Astrocyte (in vitro differentiated cells and primary cell): ENCODE results near the gene MOBP. TPM values are rescaled to one million over a fixed set of nuclear protein-coding genes. Genes with fewer than 3 reads are reported as not detected.

Experiments used
- DNase-seq: peaks from one replicate; pipeline ENCODE4 v3.0.0-alpha.2; 2010; ENCODE audit warnings: low read depth
- FAIRE-seq: peaks from 2 replicates; lab custom pipeline; 2011; peaks lifted over from hg19 to GRCh38; lab: Jason Lieb, UNC
- H2AFZ ChIP-seq: 2 replicates; pipeline ENCODE4 v1.6.0; 2012; ENCODE audit warnings: low read depth, low read length, inconsistent platforms
- H3K27ac ChIP-seq: 2 replicates; pipeline ENCODE4 v1.5.1; 2011; ENCODE audit warnings: low read depth, low read length, inconsistent platforms
- H3K27me3 ChIP-seq: 2 replicates; pipeline ENCODE4 v1.6.0; 2011; ENCODE audit warnings: low read length, inconsistent platforms; ENCODE audit not compliant: insufficient read depth
- H3K36me3 ChIP-seq: 2 replicates; pipeline ENCODE4 v1.5.1; 2011; ENCODE audit warnings: low read length, inconsistent platforms; ENCODE audit not compliant: insufficient read depth
- H3K4me1 ChIP-seq: 2 replicates; pipeline ENCODE4 v1.5.1; 2011; ENCODE audit warnings: low read length, inconsistent platforms; ENCODE audit not compliant: insufficient read depth
- H3K4me2 ChIP-seq: 2 replicates; pipeline ENCODE4 v1.6.0; 2012; ENCODE audit warnings: low read length, inconsistent platforms
- H3K4me3 ChIP-seq: 2 replicates; pipeline ENCODE4 v1.5.1; 2011; ENCODE audit warnings: low read depth, mild to moderate bottlenecking, low read length, inconsistent platforms; ENCODE audit not compliant: insufficient read depth
- H3K79me2 ChIP-seq: 2 replicates; pipeline ENCODE4 v1.6.0; 2012; ENCODE audit warnings: mild to moderate bottlenecking, low read length, inconsistent platforms; ENCODE audit not compliant: insufficient read depth
- H3K9ac ChIP-seq: 2 replicates; pipeline ENCODE4 v1.6.0; 2012; ENCODE audit warnings: mild to moderate bottlenecking, low read length, inconsistent platforms
- H3K9me3 ChIP-seq: 2 replicates; pipeline ENCODE4 v1.5.1; 2012; ENCODE audit warnings: low read depth, mild to moderate bottlenecking, low read length, inconsistent platforms; ENCODE audit not compliant: insufficient read depth
- H4K20me1 ChIP-seq: 2 replicates; pipeline ENCODE4 v1.6.0; 2012; ENCODE audit warnings: low read length, inconsistent platforms; ENCODE audit not compliant: insufficient read depth
- H3K27ac Mint-ChIP-seq: one replicate; pipeline ENCODE4 v1.8.0; 2021; ENCODE audit warnings: mild to moderate bottlenecking, mixed read lengths; ENCODE audit not compliant: unreplicated experiment
- H3K27me3 Mint-ChIP-seq: one replicate; pipeline ENCODE4 v1.8.0; 2021; ENCODE audit warnings: low read depth, mixed read lengths; ENCODE audit not compliant: unreplicated experiment
- H3K36me3 Mint-ChIP-seq: one replicate; pipeline ENCODE4 v1.8.0; 2021; ENCODE audit warnings: low read depth, mixed read lengths; ENCODE audit not compliant: unreplicated experiment
- H3K4me1 Mint-ChIP-seq: one replicate; pipeline ENCODE4 v1.8.0; 2021; ENCODE audit warnings: low read depth, mixed read lengths; ENCODE audit not compliant: unreplicated experiment
- H3K4me3 Mint-ChIP-seq: one replicate; pipeline ENCODE4 v1.8.0; 2021; ENCODE audit warnings: mild to moderate bottlenecking, moderate library complexity, mixed read lengths; ENCODE audit not compliant: unreplicated experiment
- H3K9me3 Mint-ChIP-seq: one replicate; pipeline ENCODE4 v1.8.0; 2021; ENCODE audit warnings: mild to moderate bottlenecking, mixed read lengths; ENCODE audit not compliant: unreplicated experiment
- CTCF ChIP-seq: IDR thresholded peaks from 2 replicates; pipeline ENCODE4 v1.5.1; 2011; ENCODE audit warnings: low read depth, mild to moderate bottlenecking, inconsistent platforms, low read length, moderate library complexity; ENCODE audit not compliant: insufficient read depth
- EZH2 ChIP-seq: IDR thresholded peaks from 2 replicates; pipeline ENCODE4 v1.6.1; 2012; ENCODE audit warnings: mild to moderate bottlenecking, low read length, inconsistent platforms; ENCODE audit not compliant: insufficient read depth
- total RNA-seq: library from RNA; stranded (reverse); gene quantifications from 2 replicates; pipeline ENCODE4 v1.2.1, GENCODE V29; 2021

Gene MOBP
- total RNA-seq, 1 donor from 2014 or later: 0.16 TPM

- Histone ChIP-seq H3K79me2 (no peaks in the 10 kb centered on the region), H3K36me3 (no peaks in the 10 kb centered on the region), H4K20me1 (no peaks in the 10 kb centered on the region), H3K4me2 (no peak overlapping the region), H3K27me3 (peaks cover under 1% of the 10 kb centered on the region), H2AFZ (no peak overlapping the region), H3K4me3 (no peak overlapping the region), H3K27ac (no peak overlapping the region), H3K4me1 (no peaks in the 10 kb centered on the region), H3K9me3 (no peaks in the 10 kb centered on the region), H3K9ac (no peak overlapping the region)
- H3K36me3 Mint-ChIP-seq: no peaks in the 10 kb centered on the region
- no peaks in the 10 kb centered on the region for H3K4me1 Mint-ChIP-seq
- no peak overlapping the region for H3K27ac Mint-ChIP-seq
- no peaks in the 10 kb centered on the region for H3K9me3 Mint-ChIP-seq
- H3K27me3 Mint-ChIP-seq: no peaks in the 10 kb centered on the region
- no peak for TF ChIP-seq CTCF
- TF ChIP-seq EZH2: no peak
- DNase-seq (no peak), FAIRE-seq (no peak)
- no peak overlapping the region for H3K4me3 Mint-ChIP-seq
Observed at GRCh38 chr3:39494781-39495180, 27.3 kb downstream of the MOBP start.

- Histone ChIP-seq H3K36me3 (no peaks in the 10 kb centered on the region), H3K9ac (no peak overlapping the region), H3K27me3 (peaks cover 20% of the 10 kb centered on the region), H3K9me3 (peaks cover 2% of the 10 kb centered on the region), H3K4me3 (no peak overlapping the region), H3K79me2 (no peaks in the 10 kb centered on the region), H3K4me2 (no peak overlapping the region), H3K4me1 (no peaks in the 10 kb centered on the region), H3K27ac (no peak overlapping the region), H4K20me1 (no peaks in the 10 kb centered on the region), H2AFZ (no peak overlapping the region)
- TF ChIP-seq CTCF (no peak), EZH2 (no peak)
- Mint-ChIP-seq H3K9me3 (no peaks in the 10 kb centered on the region), H3K36me3 (no peaks in the 10 kb centered on the region), H3K4me3 (no peak overlapping the region), H3K4me1 (no peaks in the 10 kb centered on the region), H3K27me3 (peaks cover 4% of the 10 kb centered on the region), H3K27ac (no peak overlapping the region)
- FAIRE-seq (no peak), DNase-seq (no peak)
Observed at GRCh38 chr3:39497753-39498152, 30.3 kb downstream of the MOBP start.

- H3K27me3 ChIP-seq: peaks cover 31% of the 10 kb centered on the region
- no peak overlapping the region for H3K9ac ChIP-seq
- no peak for TF ChIP-seq EZH2
- TF ChIP-seq CTCF: no peak
- Mint-ChIP-seq H3K9me3 (no peaks in the 10 kb centered on the region), H3K27ac (no peak overlapping the region), H3K27me3 (peaks cover 4% of the 10 kb centered on the region), H3K36me3 (no peaks in the 10 kb centered on the region), H3K4me3 (no peak overlapping the region), H3K4me1 (no peaks in the 10 kb centered on the region)
- H4K20me1 ChIP-seq: no peaks in the 10 kb centered on the region
- no peaks in the 10 kb centered on the region for H3K4me1 ChIP-seq
- no peak overlapping the region for H3K4me3 ChIP-seq
- no peak overlapping the region for H3K4me2 ChIP-seq
- H3K9me3 ChIP-seq: peaks cover 2% of the 10 kb centered on the region
- H2AFZ ChIP-seq: no peak overlapping the region
- H3K79me2 ChIP-seq: no peaks in the 10 kb centered on the region
- no peak for FAIRE-seq
- DNase-seq: no peak
- H3K27ac ChIP-seq: no peak overlapping the region
- no peaks in the 10 kb centered on the region for H3K36me3 ChIP-seq
Observed at GRCh38 chr3:39499651-39500273, 32.3 kb downstream of the MOBP start.
